Limb (tissue), 2 donors: ENCODE results near the gene NCR3LG1.
"Not testable (repeated sequence)": the region's sequence is repeated elsewhere in the genome, so short reads cannot be mapped to it uniquely, and the experiment has no call there.

Experiments used
- DNase-seq, 2 donors: peaks; one replicate each; pipeline ENCODE4 v3.0.0-alpha.2; 2016; ENCODE audit errors: extremely low spot score in 2 of 2

The NCR3LG1 gene

GRCh38 chr11:17411418-17411817, 59.8 kb downstream of the NCR3LG1 start:
- DNase-seq, result no peak

- DNase-seq, result no peak
These were observed 61.0 kb downstream of the NCR3LG1 start for GRCh38 chr11:17412488-17413180.

- no peak for DNase-seq
These were observed 62.1 kb downstream of the NCR3LG1 start for GRCh38 chr11:17413414-17414316.

- DNase-seq, result no peak
These were observed 62.7 kb downstream of the NCR3LG1 start for GRCh38 chr11:17414317-17414737.

GRCh38 chr11:17414992-17415391, 63.4 kb downstream of the NCR3LG1 start:
- DNase-seq, result no peak

GRCh38 chr11:17415523-17416104, 64.0 kb downstream of the NCR3LG1 start:
- DNase-seq, result no peak

GRCh38 chr11:17416492-17416891, 64.9 kb downstream of the NCR3LG1 start:
- no peak for DNase-seq

GRCh38 chr11:17418444-17419081, 67.0 kb downstream of the NCR3LG1 start:
- no peak for DNase-seq

- DNase-seq, result no peak
These were observed 70.2 kb downstream of the NCR3LG1 start for GRCh38 chr11:17421781-17422180.

- no peak for DNase-seq
These were observed 72.1 kb downstream of the NCR3LG1 start for GRCh38 chr11:17423533-17424310.

- DNase-seq, result not testable (repeated sequence)
These were observed 74.6 kb downstream of the NCR3LG1 start for GRCh38 chr11:17426233-17426632.
